CD4-positive, alpha-beta T cell treated with Interleukin-4 for 1 hour (primary cell): ENCODE results near the gene PPP1R13B.

Experiments used
- DNase-seq, 2 donors: peaks; one replicate each; pipeline ENCODE4 v3.0.0-alpha.2; 2020 to 2022

Gene PPP1R13B

DNA sequence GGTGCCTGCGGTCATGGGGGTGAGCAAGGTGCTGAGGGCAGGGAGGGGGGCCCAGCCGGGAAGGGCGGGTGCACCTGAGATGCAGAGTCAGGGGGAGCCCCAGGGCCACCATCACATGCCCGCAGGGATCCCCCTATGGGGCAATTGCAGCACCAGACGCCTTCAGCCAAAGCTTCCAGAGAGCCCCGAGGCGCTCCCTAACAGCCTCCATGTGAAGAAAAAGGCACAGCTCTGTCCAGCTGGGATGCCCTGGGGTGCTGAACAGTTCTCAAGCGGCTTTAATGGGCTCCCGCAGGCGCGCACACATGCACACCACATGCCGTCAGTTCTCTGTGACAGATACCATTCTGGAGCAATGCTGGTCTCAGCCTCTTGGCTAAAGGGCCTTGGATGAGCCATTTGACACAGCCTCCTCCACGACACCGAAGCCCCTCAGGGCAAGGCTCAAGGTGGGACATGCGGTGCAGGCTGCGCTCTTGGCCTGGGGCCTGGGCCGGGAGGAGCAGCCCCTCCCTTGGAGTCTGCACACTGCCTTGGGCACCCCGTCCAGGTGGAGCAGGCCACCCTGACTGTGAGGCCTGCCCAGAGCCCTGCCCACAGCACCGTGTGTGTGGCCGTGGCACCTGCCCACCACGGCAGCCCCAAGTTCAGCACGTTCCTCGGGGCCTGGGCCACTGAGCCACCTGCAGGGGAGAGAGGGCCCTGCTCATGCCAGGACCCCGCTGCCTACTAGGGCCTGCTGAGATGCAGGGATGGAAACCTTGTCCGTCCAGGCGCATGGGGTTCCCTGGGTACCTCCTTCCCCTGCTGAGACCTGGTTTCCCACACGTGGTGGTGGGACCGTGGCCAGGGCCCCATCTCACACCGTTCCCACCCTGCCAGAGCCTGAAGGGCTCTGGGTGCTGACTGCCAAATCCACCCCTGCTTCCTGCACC lies 139.8 kb downstream of the PPP1R13B start:
- DNase-seq, result no peak

DNA sequence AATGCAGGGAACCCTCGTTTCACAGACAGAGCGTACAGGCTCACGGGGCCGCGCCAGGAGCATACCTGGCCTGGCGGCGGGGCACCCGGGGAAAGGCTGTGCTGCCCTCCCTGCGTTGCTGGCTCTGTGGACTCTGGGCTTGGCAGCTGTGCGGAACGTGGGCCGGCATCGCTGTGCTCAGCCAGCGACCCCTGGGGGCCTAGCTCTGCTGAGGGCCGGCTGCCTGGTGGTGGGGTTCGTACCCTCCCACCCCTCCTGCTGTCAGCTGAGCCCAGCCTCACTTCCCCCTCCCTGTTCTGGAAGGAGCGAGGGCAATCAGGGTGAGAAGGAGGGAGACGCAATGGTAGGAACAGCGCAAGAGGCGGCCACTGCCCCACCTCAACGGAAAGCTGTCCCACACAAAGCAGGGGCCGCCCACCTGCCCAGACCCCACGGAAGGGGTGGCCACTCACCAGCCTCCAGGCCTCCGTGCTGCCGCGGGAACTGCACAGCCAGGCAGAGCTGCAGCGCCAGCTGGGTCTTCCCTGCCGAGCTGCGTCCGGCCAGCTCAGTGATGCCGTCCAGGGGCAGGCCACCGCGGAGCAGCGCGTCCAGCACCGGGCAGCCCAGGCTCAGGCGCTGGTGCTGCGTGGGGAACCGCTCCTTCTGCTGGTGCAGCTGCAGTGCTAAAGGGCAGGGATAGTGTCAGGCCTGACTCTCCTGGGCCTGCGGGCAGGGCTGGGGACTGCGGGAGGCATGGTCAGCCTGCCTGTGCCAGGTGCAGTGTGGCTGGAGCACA lies 140.6 kb downstream of the PPP1R13B start:
- DNase-seq, result no peak

DNA sequence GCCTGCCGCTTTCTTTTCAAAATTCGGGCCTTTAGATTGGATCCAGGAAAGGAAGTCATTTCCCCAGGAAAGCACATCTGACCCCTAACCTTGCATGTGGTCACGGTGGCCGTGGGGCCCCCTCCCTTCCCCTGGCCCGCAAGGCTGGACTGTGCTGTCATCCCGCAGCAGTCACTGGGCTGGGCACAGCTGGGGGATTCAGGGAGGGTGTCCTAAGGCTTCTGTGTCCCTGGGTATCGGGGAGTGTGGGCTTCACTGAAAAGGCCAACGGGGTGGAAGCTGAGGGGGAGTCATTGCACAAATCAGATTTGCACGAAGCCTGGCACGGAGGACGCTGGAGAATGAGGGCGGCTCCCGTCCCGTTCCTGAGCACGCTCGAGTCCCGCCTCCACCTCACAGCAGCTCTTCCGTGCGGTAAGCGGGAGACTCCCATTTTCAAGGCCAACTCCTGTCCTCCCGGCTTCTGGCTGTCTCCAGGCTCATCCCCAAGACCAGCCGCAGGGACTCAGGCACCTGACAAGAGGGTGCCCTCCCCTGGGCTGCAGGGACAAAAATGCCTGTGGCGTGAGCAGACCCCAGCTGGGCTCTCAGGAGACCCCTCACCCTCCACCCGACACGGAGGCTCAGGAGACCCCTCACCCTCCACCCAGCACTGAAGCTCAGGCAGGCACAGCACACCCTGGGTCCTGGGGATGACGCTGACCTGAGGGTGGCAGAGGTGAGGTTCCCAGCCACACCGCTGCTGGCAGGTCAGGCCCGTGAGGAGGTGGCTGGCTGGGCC lies 141.7 kb downstream of the PPP1R13B start:
- no peak for DNase-seq

DNA sequence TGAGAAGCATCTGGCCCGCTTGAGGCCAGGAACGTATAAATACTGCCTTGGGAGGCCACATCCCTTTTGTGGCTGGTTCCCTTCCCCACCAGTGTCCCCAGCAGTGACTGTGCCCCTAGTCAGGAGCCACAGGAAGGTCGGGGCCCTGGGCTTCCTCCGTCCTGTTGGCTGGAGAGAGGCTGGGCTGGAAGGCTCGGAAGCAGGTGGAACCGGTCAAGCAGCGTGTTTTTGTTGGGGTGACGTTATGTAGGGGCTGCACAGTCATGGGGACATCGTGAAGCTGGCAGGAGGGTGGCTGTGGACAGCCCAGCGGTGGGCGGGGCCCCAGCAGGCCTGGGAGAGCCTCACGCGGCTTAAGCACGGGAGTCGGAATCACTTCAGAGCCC lies 142.3 kb downstream of the PPP1R13B start:
- DNase-seq, result no peak

DNA sequence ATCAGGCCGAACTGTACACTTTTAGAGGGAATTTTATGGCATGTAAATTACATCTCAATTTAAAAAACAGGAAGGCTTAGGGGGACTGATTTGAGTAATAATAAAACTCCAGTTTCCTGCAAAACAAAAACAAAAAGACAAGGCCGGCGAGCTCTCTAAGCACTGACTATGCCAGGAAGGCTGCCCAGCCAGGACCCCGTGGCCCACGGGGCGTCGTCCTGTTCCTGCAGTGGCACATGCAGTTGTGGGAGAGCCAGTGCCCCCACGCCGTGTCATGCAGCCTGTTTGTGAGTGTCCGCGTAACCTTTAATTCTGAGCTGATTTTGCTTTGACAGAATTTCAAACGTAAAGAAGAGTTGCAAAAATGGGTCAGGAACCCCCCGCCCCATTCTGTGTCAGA lies 142.7 kb downstream of the PPP1R13B start:
- DNase-seq, result no peak

DNA sequence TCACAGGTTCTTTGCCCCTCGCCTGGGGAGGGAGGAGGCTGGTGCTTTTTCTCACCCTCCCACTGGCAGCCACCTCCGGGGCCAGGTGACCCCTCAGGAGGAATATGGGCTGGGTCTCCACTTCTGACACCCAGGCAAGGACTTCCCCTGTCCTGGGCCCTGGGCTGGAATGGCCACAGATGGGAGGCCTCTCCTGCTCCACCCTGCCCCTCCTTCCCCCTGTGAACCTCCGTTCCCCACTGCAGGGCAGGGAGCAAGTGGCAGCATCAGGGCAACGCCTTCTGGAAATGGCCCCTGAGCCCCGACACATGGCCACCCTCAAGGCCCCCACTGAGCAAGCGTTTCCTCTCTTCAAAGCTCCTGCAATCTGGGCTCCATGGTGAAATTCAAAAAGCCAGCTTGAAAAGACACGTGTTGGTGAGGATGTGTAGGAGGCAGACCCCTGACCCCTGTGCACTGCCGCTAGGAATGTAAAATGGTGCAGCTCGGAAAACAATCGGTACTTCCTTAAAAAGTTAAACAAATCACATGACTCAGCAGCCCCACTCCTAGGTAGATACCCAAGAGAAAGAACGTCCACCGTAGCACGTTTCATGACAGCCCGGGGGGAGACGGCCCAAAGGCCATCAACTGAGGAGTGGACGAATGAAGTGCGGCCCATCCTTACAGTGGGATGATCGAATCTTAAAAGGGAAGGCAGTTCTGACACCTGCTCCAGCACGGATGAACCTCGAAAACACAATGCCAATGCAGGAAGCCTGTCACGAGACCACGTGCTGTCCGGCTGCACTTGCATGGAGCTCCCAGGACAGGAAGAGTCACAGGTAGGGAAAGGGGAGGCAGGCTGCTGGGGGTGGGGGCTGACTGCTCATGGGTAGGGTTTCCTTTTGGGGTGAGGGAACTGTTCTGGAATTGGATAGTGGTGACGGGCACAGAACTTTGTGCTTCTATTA lies 143.7 kb downstream of the PPP1R13B start:
- no peak for DNase-seq

DNA sequence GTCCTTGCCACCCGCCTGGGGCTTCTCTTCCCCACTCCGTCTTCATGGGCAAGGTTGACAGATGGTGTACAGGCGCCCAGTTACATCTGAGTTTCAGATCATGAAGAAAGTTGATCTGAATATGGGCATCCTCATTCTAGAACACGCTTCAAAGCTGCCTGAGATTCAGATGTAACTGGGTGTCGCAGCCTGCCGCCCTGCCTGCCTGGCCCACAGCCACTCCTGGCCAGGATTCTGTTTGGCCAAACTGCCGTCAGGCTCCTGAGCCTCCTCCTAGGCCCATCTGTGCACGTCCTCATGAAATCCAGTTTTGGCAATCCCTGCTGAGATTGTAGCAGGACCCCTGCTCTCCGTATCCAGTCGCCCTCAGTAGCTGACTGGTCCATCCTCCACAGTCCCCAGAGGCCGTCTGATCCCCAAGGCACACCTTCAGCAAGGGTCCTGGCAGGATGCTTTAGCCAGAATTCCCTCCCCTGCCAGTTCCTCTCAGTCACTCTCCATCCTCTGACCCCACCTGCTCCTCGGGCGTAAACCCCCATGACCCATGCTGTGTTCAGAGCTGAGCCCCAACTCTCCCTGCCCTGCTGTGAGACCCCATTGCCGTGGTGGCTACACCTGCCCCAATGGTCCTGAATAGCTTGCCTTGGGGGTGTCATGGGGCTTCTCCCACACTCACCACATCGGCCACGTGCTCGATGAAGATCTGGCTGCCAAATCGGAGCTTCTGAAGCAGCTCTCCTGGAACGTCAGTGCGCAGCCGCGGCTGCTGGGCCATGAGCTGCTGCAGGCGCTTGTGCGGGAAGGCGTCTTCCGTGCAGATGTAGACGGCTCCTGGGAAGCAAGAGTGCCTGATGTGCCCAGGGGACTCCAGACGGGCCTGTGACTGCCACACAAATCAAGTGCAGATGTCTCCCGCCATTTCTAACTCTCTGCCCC lies 144.6 kb downstream of the PPP1R13B start:
- no peak for DNase-seq

DNA sequence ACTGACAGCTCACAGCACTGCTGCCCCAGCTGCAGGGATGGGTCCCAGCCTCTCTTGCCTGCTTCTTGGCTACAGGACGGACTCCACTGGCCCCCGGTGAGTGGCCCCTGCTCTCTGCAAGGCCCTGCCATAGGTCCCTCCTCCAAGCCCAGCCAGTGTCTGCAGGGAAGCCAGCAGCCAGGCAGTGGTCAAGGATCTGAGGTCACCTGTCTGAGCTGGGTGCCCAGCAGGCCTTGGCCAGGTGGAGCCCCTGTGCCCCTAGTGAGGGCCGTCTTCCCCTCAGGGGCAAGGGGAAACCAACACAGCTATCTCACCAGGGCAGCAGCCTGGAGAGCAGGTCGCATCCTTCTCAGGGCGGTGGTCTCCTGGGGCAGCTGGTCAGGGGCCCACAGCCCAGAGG lies 145.3 kb downstream of the PPP1R13B start:
- no peak for DNase-seq

DNA sequence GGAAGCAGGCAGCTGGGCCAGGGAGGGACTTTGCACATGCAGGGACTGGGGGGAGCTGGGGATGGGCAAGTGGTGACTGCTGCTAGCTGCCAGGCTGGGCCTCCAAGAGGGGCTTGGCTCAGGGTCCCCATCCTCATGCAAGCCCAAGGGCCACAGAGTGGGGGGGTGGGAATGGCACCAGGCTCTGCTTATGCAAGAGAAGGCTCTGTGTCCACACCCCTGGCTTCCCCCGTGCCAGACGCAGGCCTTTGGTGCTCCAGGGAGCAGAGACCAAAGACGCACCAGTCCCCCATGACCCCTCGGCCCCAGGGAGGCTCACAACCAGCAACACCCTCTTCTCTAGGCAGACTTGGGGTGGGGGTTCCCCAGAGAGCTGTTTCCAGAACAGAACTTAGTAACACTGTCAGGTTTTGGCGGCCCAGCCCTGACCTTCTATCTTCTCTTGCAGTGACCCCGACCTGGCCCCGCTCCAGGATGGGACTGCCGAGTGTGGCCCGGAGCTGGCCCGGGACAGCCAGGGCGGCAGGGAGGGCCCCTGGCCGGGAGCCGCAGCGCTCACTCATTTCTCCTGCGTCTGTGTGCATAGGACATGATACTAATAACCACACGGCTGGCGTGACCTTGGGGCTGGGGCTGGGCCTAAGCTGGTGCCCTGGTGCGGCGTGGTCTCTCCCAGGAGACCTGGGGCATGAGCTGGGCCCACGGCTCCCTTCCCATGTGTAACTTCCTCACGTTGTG lies 146.5 kb downstream of the PPP1R13B start:
- no peak for DNase-seq

DNA sequence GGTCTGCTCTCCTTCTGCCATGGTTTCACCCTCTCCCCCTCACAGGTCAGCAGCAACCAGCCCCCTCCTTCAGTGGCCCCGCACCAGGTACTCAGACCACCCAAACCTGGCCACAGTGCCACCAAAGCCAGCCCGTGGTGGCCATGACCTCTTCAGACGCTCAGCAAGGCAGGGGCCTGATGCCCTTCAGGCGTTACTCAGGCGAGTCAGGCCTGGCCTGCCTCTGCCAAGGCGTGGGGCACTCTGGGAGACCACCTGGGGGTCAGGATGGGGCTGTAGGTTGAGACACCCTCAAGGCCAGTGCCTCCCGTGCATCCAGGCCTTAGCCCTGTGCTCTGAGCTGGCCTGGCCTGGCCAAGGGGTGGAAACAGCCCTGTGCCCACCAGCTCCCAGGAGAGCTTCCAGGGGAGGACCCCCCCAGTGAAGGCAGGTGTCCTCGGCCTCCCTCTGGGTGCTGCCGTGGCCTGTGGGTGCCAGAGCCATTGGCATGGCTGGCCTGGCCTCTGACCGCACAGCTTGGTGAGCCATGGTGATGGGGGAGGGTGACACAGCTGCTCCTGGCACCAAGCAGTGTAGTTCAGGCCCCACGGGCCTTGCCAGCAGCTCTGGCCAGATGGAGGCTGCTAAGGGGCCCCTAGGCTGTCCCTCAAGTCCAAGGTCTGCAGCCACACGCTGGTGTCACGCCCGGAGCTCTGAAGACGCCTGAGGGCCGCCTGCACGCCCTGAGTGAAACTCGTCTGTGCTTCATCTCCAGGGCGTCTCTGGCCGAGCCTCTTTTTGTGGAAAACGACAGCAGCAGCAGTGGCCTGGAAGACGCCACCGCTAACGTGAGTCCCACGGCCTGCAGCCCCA lies 147.2 kb downstream of the PPP1R13B start:
- no peak for DNase-seq

DNA sequence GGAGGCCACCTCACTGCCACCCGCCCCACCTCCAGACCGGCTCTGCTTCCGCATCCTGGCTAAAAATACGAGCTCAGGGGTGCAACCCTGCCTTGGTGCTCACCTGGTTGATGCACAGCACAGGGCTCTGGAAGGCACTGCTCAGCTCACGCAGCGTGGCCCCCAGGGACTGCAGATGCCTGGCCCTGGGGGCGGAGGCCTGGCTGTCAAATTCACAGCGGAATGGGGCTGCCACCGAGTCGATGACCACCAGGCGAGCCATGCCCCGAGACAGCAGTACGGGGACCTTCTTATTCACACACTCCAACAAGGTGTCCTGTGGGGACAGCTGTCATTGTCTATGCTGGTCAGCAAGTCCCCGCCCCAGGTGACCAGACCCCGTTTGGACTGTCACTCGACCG lies 148.1 kb downstream of the PPP1R13B start:
- no peak for DNase-seq

DNA sequence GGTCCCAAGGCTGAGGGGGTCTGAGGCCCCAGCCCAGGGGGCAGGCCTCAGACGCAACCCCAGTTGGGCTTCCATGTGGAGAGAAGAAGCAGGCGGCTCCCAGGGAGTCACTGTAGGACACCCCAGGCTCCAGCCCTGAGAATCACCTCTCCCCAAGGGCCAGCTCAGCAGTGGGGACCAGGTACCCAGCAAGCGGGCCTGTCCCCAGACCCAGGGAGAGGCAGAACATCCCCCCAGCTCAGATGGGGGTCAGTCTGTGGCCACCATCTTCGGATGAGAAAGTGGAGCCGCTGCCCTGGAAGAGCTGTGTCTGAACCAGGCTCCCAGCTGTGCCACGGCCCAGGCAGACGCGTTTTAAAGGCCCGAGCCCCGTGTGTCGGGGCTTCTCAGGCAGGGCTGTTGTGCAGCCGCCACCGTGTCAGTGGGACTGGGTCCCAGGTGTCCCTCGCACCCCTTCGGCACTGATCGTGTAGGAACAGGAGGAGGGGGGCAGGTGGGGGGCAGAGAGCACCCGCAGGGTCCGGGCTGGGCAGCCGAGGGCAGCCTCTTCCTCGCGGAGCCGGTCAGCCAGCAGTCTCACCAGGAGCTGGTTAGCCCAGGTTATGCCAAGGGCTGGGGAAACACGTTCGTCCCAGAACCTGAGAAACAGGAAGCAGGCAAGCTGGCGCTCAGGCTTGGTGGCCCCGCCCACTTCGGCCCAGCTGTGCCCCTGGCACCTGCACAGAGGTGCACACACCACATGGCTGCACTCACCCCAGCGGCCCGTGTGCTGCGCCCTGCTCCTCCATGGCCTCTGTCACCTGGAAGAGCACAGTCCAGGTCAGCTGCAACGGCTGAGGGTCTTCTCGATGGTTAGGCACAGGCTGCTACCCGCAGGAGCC lies 148.8 kb downstream of the PPP1R13B start:
- DNase-seq, result no peak

DNA sequence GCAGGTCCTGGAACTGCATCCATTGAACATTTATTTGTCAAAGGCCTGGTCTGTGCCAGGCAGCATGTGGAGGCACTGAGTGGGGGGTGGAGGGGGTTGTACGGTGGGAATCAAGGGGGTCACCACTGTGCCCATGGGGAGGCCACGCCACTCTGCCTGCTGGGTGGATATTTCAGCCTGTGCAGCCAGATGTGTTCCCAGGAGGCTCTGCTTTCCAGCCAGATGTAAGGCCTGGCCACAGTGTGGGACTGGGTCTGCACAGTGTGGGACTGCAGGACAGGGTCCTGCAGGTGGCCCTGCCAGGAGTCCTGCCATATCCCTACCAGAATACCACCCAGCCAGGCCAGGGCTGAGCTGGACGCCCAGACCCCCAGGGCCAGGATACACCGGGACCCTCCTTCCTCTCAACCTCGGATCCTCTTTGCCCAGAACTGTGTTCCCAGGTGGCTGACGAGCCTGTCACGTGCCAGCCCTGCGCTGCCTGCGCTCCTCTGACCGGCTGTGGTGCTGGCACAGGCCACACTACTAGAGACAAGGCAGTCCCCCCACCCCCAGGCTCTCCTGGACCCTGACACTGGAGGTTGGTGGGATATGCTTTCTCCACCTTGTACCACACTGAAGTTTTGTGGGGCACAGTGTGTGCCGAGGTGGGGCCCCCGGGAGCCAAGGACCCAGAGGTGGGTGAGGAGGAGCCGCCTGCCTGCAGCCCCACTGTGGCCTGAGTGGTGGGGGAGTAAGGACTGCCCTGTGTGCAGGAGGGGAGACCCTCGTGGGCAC lies 149.6 kb downstream of the PPP1R13B start:
- DNase-seq, result no peak

DNA sequence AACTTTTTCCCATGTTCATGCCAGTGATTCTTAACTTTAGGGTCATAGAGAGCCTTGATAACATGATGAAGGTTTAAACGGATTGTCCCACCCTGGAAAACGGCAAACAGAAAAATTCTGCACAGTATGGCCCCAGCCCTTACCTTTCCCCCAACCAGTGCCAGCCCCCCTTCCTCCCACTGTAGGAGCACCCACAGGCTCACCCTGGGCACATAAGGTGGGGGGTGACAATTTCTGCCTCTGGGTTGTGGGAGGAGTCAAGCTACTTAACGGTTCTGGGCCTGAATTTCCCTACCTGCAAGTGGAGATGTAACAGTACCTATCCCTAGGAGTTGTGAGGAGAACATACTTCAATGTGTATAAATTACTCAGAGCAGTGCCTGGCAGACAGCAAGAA lies 150.2 kb downstream of the PPP1R13B start:
- DNase-seq, result no peak

DNA sequence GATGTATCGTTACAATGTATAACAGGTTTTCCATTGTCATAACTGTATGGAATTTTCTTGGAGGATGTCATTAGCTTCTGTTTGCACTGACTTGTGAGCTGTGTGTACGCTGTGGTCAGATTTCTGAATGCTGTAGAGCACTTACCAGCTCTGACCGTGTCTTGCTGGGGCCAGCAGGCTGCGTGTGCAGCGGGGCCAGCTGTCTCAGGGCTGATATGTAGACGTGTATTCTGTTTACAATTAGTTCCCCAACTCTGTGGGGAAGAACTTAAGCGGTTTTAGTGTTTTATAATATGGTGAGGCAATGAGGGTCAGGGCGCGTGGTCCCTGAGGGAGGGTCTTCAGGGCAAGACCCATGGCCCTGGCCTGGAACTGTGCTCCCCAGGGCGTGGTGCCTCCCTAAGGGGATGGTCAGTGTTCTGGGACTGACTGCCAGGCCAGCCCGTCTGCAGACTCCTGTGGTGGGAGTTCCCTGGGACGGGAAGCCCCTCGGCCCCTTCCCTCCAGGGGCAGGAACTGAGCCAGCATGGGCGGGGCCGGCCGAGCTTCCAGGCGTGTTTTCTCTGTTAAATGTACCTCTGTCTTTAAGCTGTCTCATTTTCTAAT lies 150.8 kb downstream of the PPP1R13B start:
- no peak for DNase-seq

DNA sequence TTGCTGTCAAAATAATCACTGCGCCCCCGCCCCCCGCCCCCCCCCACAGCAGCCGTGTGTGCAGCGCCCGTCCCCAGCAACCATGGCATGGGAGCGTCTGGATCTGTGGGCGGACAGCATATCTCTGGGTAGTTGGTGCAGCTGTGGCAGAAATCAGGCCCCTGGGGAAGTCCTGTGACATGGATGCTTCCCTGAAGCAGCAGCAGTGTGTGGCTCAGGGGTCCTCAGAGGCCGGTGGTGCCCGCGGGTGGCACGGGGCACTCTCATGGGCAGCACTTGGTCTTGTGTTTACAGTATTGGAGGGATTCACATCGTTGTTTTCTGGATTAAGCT lies 151.3 kb downstream of the PPP1R13B start:
- no peak for DNase-seq
